HL-60 (cell line): ENCODE data around the gene TULP4.

ENCODE experiments used
- DNase-seq, 2 experiments: peaks; one replicate each; pipeline ENCODE4 v3.0.0-alpha.2; 2010 to 2020; ENCODE audit warnings: low read depth in 1 of 2, low spot score in 1 of 2
- H3K27ac ChIP-seq: fragments of 250-450 bp; sonication (Bioruptor Pico); replicated peaks from 2 replicates; pipeline ENCODE4 v1.5.1; 2020; ENCODE audit warnings: mild to moderate bottlenecking, moderate library complexity
- H3K27me3 ChIP-seq: fragments of 250-450 bp; sonication (Bioruptor Pico); 2 replicates; pipeline ENCODE4 v1.5.1; 2021; ENCODE audit warnings: mild to moderate bottlenecking, moderate library complexity; ENCODE audit not compliant: insufficient read depth, poor library complexity, severe bottlenecking
- H3K4me3 ChIP-seq: replicated peaks from 2 replicates; pipeline ENCODE4 v1.5.1; 2011; ENCODE audit warnings: mild to moderate bottlenecking, control low read depth, low read length; ENCODE audit not compliant: insufficient read depth
- CTCF ChIP-seq: IDR thresholded peaks from one replicate; pipeline ENCODE4 v1.5.1; 2011; ENCODE audit warnings: low read length, control low read depth, inconsistent platforms; ENCODE audit not compliant: insufficient read depth
- GABPA ChIP-seq: IDR thresholded peaks from 2 replicates; pipeline ENCODE4 v1.6.1; 2012; ENCODE audit warnings: low read depth
- POLR2AphosphoS5 ChIP-seq: IDR thresholded peaks from 2 replicates; pipeline ENCODE4 v1.6.1; 2012; ENCODE audit warnings: low read depth
- REST ChIP-seq: IDR thresholded peaks from 2 replicates; pipeline ENCODE4 v1.6.1; 2012; ENCODE audit warnings: low read depth; ENCODE audit not compliant: insufficient replicate concordance
- SPI1 ChIP-seq: IDR thresholded peaks from 2 replicates; pipeline ENCODE4 v1.6.1; 2012; ENCODE audit warnings: low read depth, mild to moderate bottlenecking, borderline replicate concordance

TULP4 gene

GRCh38 chr6:158396136-158396535, 83.9 kb downstream of the TULP4 start:
- DNase-seq, result no peak
- H3K27me3 ChIP-seq, result no peaks in the 10 kb centered on the region
- H3K27ac ChIP-seq, result no peak overlapping the region
- no peak overlapping the region for H3K4me3 ChIP-seq
- TF ChIP-seq POLR2AphosphoS5 (no peak), CTCF (no peak), GABPA (no peak), SPI1 (no peak), REST (no peak)

- no peak overlapping the region for H3K4me3 ChIP-seq
- DNase-seq, result no peak
- H3K27ac ChIP-seq, result no peak overlapping the region
- H3K27me3 ChIP-seq, result no peaks in the 10 kb centered on the region
- no peak for TF ChIP-seq GABPA
- no peak for TF ChIP-seq POLR2AphosphoS5
- no peak for TF ChIP-seq REST
- no peak for TF ChIP-seq CTCF
- TF ChIP-seq SPI1, result no peak
Observed at GRCh38 chr6:158397578-158397977, 85.3 kb downstream of the TULP4 start.

- no peak for TF ChIP-seq GABPA
- no peak for DNase-seq
- no peak overlapping the region for H3K4me3 ChIP-seq
- H3K27me3 ChIP-seq, result no peaks in the 10 kb centered on the region
- H3K27ac ChIP-seq, result no peak overlapping the region
Observed at GRCh38 chr6:158398252-158399024, 86.2 kb downstream of the TULP4 start.

- no peaks in the 10 kb centered on the region for H3K27me3 ChIP-seq
- no peak for TF ChIP-seq CTCF
- TF ChIP-seq POLR2AphosphoS5, result no peak
- TF ChIP-seq GABPA, result no peak
- TF ChIP-seq SPI1, result no peak
- no peak for TF ChIP-seq REST
- DNase-seq, result no peak
- no peak overlapping the region for H3K4me3 ChIP-seq
- H3K27ac ChIP-seq, result no peak overlapping the region
Observed at GRCh38 chr6:158399040-158399700, 86.9 kb downstream of the TULP4 start.
